Ovary (tissue), 9 donors: Measurements from ENCODE around the gene LYL1. TPM values are rescaled to one million over a fixed set of nuclear protein-coding genes. Genes with fewer than 3 reads are reported as not detected.
A peak's percentile ranks its signal among the peaks of the same experiment; 100 is the strongest.

ENCODE experiments used
- DNase-seq, 5 donors: peaks; one replicate each; pipeline ENCODE4 v3.0.0-alpha.2; 2019 to 2020
- H3K27ac ChIP-seq, 2 donors: fragments of 200-600 bp; one replicate each; pipeline versions ENCODE4 v1.5.1 to v1.8.0; 2019 to 2022
- H3K27me3 ChIP-seq: fragments of 200-600 bp; one replicate; pipeline ENCODE4 v1.8.0; 2022
- H3K36me3 ChIP-seq: fragments of 200-600 bp; sonication (generic); one replicate; pipeline ENCODE4 v1.5.1; 2019
- H3K4me1 ChIP-seq: one replicate; pipeline ENCODE4 v1.8.1; 2013; ENCODE audit warnings: mild to moderate bottlenecking, moderate library complexity; ENCODE audit not compliant: insufficient read depth
- H3K4me3 ChIP-seq: fragments of 200-600 bp; sonication (generic); one replicate; pipeline ENCODE4 v1.5.1; 2017
- H3K9me3 ChIP-seq, 2 donors: fragments of 200-600 bp in 1 of 2; sonication (generic) in 1 of 2; one replicate each; pipeline versions ENCODE4 v1.5.1 to v1.8.1; 2013 to 2019; ENCODE audit warnings: mild to moderate bottlenecking in 1 of 2, moderate library complexity in 1 of 2
- EP300 ChIP-seq: sonication (generic); formaldehyde crosslinking; IDR thresholded peaks from one replicate; pipeline ENCODE4 v1.6.1; 2017; ENCODE audit warnings: antibody characterized with exemption
- POLR2A ChIP-seq: fragments of 450-650 bp; IDR thresholded peaks from one replicate; pipeline ENCODE4 v1.6.1; 2017; ENCODE audit warnings: antibody characterized with exemption, mild to moderate bottlenecking, moderate library complexity
- WGBS, 3 donors: extraction: QIAGEN DNeasy Blood & Tissue Kit in 1 of 3; methylation state at CpG; one replicate each; pipeline versions ENCODE4 v1.1.5 to v1.1.7; 2013 to 2017; 5-methylcytosine and 5-hydroxymethylcytosine counted together
- intact Hi-C, 4 donors: fragments of 100-400 bp; cut with DNase I; formaldehyde crosslinking; loops; one replicate each; pipeline versions ENCODE4 v1.11.0 to v1.15.1; 2022 to 2023
- polyA plus RNA-seq, 2 donors: library from polyadenylated mRNA; stranded (reverse); fragments of 200-250 nt in 1 of 2; fragments of 350-450 nt in 1 of 2; fragmentation: Illumina TruSeq in 1 of 2; extraction: RNeasy Lipid Tissue Mini Kit (QIAGEN cat#74804) in 1 of 2; gene quantifications; one replicate each; pipeline ENCODE4 v1.2.3, GENCODE V29; 2013 to 2014
- total RNA-seq, 7 donors: library from RNA; depleted of rRNA in 2 of 7; stranded (reverse); fragments of >200 nt in 2 of 7; fragmentation: NEBNext Ultra II Directional in 3 of 7; extraction: Animal tissue kit (Norgen Biotek cat#: 25700) in 3 of 7; gene quantifications; one replicate each; pipeline versions ENCODE4 v1.1.0 to v1.2.4, GENCODE V29; 2016 to 2023
- TF ChIP-seq, protein P1 (sequence below), 3 donors: fragments of 450-650 bp in 2 of 3; fragments of 200-600 bp in 1 of 3; IDR thresholded peaks; one replicate each; pipeline versions ENCODE4 v1.5.1 to v1.8.0; 2016 to 2022; ENCODE audit warnings: antibody characterized with exemption in 3 of 3, mild to moderate bottlenecking in 1 of 3
- donor health status: DM: no; HTN: no; CAD: no; lungs with moderate emphysema.
- donor health status: DM: no; HTN: no; CAD: no.
- donor health status: Bipolar disorder and iron deficiency.
- donor health status: DM: yes; HTN: yes; CAD: no.
- donor health status: DM: no; HTN: no; CAD: no.
- donor health status: DM: yes; HTN: yes; CAD: no.

Gene LYL1
- total and polyA plus RNA-seq, 9 donors = 0.90 to 7.4 (median 5.0) TPM

DNA sequence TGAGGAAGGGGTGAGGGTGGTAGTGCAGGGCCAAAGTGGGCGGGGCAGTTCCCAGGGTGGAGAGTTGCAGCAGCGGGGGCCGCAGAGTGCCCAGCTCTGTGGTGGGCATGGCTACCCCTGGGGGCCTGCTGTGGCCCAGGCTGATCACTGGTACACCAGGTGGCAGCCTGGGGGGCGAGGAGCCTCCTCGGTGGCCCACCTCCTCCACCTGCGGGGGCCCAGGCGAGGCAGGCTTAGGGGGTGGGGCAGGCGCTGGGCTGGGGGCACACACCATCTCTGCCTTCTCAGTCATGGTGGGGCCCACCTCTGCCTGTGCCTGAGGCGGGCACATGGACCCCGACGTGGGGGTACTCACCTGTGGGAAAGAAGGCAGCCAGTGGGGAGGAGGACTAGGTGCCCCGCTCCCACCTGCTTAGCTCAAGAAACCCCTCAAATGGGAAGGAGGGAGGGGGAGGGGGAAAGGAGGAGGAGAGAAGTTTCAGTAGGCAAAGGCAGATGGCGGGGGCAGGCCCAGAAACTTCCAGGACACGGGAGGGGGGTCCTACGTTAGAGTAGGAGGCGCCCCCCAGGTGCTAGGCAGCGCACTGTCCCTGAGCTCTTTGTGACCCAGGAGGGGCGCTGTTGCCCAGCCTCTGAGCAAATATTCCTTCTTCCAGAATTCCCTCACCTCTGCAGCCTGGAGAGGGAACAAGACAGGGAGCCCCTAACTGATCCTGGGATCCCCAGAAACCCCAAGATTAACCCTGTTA is 1.6 kb downstream of the LYL1 start:
- peaks cover 9% of the 10 kb centered on the region for H3K4me1 ChIP-seq
- H3K27ac ChIP-seq = no peak overlapping the region
- intact Hi-C loops = loop anchor here in 1 of 4 donors (5.0 kb wide), 1 partner anchor 39 kb away; no protein-coding TSS in a partner anchor
- H3K4me3 ChIP-seq = no peak overlapping the region
- DNase-seq = peak in 2 of 5 donors; percentile 39 to 46
- H3K36me3 ChIP-seq = no peaks in the 10 kb centered on the region
- no peak for TF ChIP-seq EP300
- TF ChIP-seq, protein P1, sequence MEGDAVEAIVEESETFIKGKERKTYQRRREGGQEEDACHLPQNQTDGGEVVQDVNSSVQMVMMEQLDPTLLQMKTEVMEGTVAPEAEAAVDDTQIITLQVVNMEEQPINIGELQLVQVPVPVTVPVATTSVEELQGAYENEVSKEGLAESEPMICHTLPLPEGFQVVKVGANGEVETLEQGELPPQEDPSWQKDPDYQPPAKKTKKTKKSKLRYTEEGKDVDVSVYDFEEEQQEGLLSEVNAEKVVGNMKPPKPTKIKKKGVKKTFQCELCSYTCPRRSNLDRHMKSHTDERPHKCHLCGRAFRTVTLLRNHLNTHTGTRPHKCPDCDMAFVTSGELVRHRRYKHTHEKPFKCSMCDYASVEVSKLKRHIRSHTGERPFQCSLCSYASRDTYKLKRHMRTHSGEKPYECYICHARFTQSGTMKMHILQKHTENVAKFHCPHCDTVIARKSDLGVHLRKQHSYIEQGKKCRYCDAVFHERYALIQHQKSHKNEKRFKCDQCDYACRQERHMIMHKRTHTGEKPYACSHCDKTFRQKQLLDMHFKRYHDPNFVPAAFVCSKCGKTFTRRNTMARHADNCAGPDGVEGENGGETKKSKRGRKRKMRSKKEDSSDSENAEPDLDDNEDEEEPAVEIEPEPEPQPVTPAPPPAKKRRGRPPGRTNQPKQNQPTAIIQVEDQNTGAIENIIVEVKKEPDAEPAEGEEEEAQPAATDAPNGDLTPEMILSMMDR (IDR thresholded peaks at IDR 0.05) = no peak
- no peak for TF ChIP-seq POLR2A
- 71 to 79% (median 73%) methylated on average over 17 to 18 of the region's 18 CpGs for WGBS, 3 donors
- H3K27me3 ChIP-seq = no peaks in the 10 kb centered on the region
- H3K9me3 ChIP-seq = no peaks in the 10 kb centered on the region

DNA sequence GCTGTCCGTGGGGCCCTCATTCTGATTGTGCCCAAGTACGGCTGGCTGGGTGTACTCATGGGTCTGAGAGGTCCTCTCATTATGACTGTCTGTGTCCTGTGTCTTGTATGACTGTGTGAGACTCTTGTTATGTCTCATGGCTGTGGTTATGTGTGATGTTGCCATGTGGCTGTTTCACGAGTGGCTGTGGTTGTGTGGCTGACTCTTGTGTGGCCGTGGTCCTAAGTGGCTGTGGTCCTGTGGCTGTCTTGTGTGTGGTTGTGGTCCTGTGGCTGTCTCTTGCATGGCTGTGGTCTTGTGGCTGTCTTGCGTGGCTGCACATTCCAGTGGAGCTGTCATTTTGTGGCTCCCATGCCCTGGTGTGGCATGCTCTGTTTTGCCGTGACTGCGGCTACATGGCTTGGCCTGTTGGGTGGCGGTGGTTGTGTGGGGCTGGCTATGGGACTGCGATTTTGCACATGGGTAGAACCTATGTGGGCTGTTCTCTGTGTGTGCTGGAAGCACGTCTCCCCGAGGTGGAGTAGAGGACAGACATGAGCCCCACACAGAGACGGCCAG is 2.5 kb downstream of the LYL1 start:
- intact Hi-C loops = loop anchor here in 1 of 4 donors (5.0 kb wide), 1 partner anchor 38 kb away; no protein-coding TSS in a partner anchor
- 81 to 89% (median 89%) methylated on average over 12 of the region's 12 CpGs for WGBS, 3 donors
- H3K27me3 ChIP-seq = no peaks in the 10 kb centered on the region
- H3K4me1 ChIP-seq = peaks cover 9% of the 10 kb centered on the region
- no peaks in the 10 kb centered on the region for H3K9me3 ChIP-seq
- DNase-seq = peak in 1 of 5 donors; percentile 34
- TF ChIP-seq EP300 = no peak
- TF ChIP-seq, protein P1 (IDR thresholded peaks at IDR 0.05) = no peak
- TF ChIP-seq POLR2A = no peak
- H3K4me3 ChIP-seq = no peak overlapping the region
- no peaks in the 10 kb centered on the region for H3K36me3 ChIP-seq
- no peak overlapping the region for H3K27ac ChIP-seq

DNA sequence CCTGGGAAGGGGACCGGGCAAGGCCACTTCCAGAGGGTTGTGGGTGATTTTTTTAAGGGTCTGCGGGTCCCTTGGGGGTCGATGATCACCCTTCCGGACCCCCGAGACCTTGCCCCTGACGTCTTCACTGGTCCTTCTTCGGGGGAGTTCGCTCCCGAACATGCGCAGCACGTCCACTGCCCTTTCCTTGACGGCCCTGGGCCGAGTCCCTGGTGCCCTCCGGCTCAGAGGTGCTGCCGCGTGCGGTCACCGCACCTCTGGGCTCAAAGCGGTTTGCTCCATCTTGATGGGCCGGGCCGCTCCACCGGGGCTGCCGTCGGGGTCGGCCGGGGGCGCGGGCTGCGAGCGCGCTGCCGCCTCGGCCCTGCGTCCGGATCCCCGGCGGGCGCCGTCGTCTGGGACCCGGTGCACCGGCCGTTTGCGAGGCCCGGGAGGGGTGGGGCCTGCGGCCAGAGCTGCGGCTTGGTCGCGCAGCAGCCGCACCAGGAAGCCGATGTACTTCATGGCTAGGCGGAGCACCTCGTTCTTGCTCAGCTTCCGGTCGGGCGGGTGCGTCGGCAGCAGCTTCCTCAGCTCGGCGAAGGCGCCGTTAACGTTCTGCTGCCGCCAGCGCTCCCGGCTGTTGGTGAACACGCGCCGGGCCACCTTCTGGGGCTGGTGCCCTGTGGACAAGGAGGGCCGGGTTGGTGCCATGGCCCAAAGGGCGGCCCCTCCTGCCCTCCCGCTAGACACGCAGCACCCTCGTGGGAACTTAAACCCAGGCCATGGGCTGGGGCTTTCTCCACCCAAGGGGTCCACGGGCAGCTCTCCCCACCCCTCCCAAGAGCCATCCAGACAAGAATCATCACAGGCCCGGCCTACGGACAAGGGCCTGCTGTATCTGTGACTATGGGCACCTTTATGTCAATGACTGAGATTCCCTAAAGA is 3.3 kb downstream of the LYL1 start:
- H3K27me3 ChIP-seq = no peaks in the 10 kb centered on the region
- peak overlapping the region; percentile 39 for H3K4me3 ChIP-seq
- TF ChIP-seq, protein P1 (IDR thresholded peaks at IDR 0.05) = no peak
- no peak for TF ChIP-seq EP300
- no peak for TF ChIP-seq POLR2A
- H3K36me3 ChIP-seq = no peaks in the 10 kb centered on the region
- H3K27ac ChIP-seq = peak overlapping the region in 1 of 2 donors; percentile 59
- DNase-seq = peak in 4 of 5 donors; percentile 46 to 74 (median 54)
- H3K9me3 ChIP-seq = no peaks in the 10 kb centered on the region
- peaks cover 9% of the 10 kb centered on the region for H3K4me1 ChIP-seq
- intact Hi-C loops = loop anchor here in 1 of 4 donors (5.0 kb wide), 1 partner anchor 53 kb away; the partner anchor contains the start of genes IER2 and STX10
- 47 to 60% (median 57%) methylated on average over 32 to 77 of the region's 77 CpGs for WGBS, 3 donors
